IPS-20b (cell line): ENCODE data around the gene CNFN.

Experiments used
- H3K27ac ChIP-seq: one replicate; pipeline ENCODE4 v1.5.1; 2013; ENCODE audit warnings: low read length
- H3K27me3 ChIP-seq: 2 replicates; pipeline ENCODE4 v1.6.1; 2013; ENCODE audit warnings: mild to moderate bottlenecking, low read length, inconsistent platforms; ENCODE audit not compliant: insufficient read depth
- H3K36me3 ChIP-seq: 2 replicates; pipeline ENCODE4 v1.6.1; 2013; ENCODE audit warnings: low read depth, mild to moderate bottlenecking, inconsistent platforms, low read length, moderate library complexity; ENCODE audit not compliant: insufficient read depth
- H3K4me1 ChIP-seq: 2 replicates; pipeline ENCODE4 v1.6.1; 2013; ENCODE audit warnings: mild to moderate bottlenecking, control low read depth, inconsistent platforms, low read length, moderate library complexity; ENCODE audit not compliant: insufficient read depth
- H3K4me3 ChIP-seq: 2 replicates; pipeline ENCODE4 v1.5.1; 2013; ENCODE audit warnings: mild to moderate bottlenecking, low read length, inconsistent platforms
- H3K9ac ChIP-seq: 2 replicates; pipeline ENCODE4 v1.6.1; 2013; ENCODE audit warnings: low read depth, mild to moderate bottlenecking, inconsistent platforms, low read length, moderate library complexity
- H3K9me3 ChIP-seq: 2 replicates; pipeline ENCODE4 v1.6.1; 2013; ENCODE audit warnings: mild to moderate bottlenecking, low read depth, low read length, inconsistent platforms; ENCODE audit not compliant: insufficient read depth

The CNFN gene

DNA sequence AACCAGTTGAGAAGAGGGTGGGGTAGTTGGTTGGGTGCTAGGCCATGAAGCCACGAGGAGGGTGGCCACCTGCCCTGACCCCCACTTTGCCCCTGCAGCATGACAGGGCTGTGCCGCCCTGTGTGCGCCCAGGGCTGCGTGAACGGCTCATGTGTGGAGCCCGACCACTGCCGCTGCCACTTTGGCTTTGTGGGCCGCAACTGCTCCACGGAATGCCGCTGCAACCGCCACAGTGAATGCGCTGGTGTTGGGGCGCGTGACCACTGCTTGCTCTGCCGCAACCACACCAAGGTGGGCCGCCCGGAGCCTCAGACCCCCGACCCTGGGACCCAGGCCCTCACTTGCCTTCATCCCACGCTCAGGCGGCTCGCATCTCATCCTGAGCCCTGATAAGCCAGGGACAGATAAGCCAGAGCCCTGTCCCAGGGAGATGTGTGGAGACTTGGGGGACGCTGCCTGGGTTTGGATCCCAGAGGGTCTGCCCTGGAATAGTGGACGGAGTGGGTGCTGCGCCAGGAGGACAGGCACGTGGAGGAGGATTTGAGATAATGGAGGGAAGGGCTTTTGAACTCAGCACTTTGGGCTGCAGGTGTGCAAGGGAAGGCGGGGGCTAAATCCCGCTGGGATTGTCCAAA lies 20.5 kb downstream of the CNFN start:
- H3K9me3 ChIP-seq, result no peaks in the 10 kb centered on the region; the same call in 1 of the 2 replicates
- H3K27ac ChIP-seq, result no peak overlapping the region
- H3K4me3 ChIP-seq, result no peak overlapping the region
- peak overlapping the region; percentile 23; the same call in 1 of the 2 replicates for H3K9ac ChIP-seq
- no peaks in the 10 kb centered on the region for H3K27me3 ChIP-seq
- peaks cover 8% of the 10 kb centered on the region; the same call in 1 of the 2 replicates for H3K36me3 ChIP-seq
- peaks cover 4% of the 10 kb centered on the region; the same call in 1 of the 2 replicates for H3K4me1 ChIP-seq

DNA sequence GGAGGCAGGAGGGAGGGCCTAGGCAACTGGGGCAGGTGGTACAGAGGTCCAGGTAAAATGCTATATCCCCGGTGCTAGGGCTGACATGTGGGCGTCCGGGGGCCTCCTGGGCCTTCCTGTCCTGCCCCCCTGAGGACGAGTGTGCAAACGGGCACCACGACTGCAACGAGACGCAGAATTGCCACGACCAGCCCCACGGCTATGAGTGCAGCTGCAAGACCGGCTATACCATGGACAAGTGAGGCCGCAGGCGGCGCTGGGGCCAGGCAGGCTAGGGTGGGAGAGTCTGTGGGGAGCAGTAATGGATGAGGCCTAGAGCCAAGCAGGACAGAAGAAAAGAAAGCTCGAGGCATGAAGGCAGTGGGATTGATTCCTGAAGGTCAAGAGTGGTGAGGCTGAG lies 21.3 kb downstream of the CNFN start:
- H3K9ac ChIP-seq, result no peak overlapping the region
- no peak overlapping the region for H3K4me3 ChIP-seq
- H3K4me1 ChIP-seq, result peaks cover 4% of the 10 kb centered on the region; the same call in 1 of the 2 replicates

DNA sequence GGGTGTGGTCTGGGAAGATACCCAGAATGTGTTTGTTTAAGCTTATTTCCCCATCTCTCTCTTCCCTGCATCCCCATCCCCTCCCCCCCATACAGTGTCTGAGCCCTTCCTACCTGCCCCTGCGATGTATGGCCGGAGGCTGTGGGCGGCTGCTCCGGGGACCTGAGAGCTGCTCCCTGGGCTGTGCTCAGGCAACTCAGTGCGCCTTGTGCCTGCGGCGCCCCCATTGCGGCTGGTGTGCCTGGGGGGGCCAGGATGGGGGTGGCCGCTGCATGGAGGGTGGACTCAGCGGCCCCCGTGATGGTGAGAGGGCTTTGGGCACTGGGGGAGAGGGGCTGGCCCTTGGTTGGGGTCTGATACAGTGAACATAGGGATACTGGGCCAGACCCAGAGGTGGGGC lies 21.7 kb downstream of the CNFN start:
- Histone ChIP-seq H3K27ac (no peak overlapping the region), H3K4me3 (no peak overlapping the region), H3K9me3 (peaks cover 7% of the 10 kb centered on the region)

More for the DNA sequence above, 21.3 kb downstream of the CNFN start:
- Histone ChIP-seq H3K27me3 (no peaks in the 10 kb centered on the region), H3K27ac (no peak overlapping the region), H3K36me3 (peaks cover 14% of the 10 kb centered on the region), H3K9me3 (peaks cover 5% of the 10 kb centered on the region)

DNA sequence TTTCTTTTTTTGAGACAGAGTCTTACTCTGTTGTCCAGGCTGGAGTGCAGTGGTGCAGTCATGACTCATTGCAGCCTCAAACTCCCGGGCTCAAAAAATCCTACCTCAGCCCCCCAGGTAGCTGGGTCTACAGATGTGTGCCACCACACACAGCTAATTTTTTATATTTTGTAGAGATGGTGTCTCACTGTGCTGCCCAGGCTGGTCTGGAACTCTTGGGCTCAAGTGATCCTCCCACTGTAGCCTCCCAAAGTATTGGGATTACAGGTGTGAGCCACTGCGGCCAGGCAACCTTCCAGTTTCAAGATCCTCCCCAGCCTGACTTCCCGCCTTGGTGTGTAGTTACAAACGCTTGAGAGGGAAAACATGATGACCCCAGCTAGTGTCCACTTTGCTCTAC lies 22.2 kb downstream of the CNFN start:
- Histone ChIP-seq H3K27me3 (no peaks in the 10 kb centered on the region), H3K36me3 (peaks cover 20% of the 10 kb centered on the region), H3K9me3 (peaks cover 7% of the 10 kb centered on the region), H3K27ac (no peak overlapping the region), H3K4me3 (no peak overlapping the region), H3K9ac (no peak overlapping the region), H3K4me1 (peaks cover 4% of the 10 kb centered on the region; the same call in 1 of the 2 replicates)

More for the DNA sequence above, 21.7 kb downstream of the CNFN start:
- Histone ChIP-seq H3K36me3 (peaks cover 16% of the 10 kb centered on the region), H3K27me3 (no peaks in the 10 kb centered on the region), H3K9ac (no peak overlapping the region), H3K4me1 (peaks cover 4% of the 10 kb centered on the region; the same call in 1 of the 2 replicates)

DNA sequence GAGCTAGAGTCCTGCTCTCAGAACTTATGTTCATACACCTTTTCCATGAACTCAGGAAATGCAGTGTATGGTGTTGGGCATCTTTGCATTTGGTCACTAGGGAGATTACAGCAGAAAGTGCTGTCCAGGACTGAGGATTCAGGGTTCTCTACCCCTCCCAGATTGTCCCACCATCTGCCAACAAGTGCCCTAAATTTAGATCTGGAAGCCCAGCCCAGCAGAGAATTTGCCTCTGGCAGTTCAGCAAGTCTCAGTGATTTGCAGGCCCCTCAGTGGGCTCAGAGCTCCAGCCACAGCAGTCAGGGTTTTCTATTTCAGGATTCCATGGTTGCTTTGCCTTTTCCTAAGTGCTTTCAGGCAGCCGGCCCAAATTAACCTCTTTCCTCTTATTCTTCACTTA lies 23.4 kb downstream of the CNFN start:
- Histone ChIP-seq H3K4me3 (no peak overlapping the region), H3K36me3 (peaks cover 21% of the 10 kb centered on the region), H3K4me1 (peaks cover 4% of the 10 kb centered on the region; the same call in 1 of the 2 replicates), H3K27ac (no peak overlapping the region), H3K27me3 (no peaks in the 10 kb centered on the region), H3K9me3 (peaks cover 7% of the 10 kb centered on the region), H3K9ac (no peak overlapping the region)

DNA sequence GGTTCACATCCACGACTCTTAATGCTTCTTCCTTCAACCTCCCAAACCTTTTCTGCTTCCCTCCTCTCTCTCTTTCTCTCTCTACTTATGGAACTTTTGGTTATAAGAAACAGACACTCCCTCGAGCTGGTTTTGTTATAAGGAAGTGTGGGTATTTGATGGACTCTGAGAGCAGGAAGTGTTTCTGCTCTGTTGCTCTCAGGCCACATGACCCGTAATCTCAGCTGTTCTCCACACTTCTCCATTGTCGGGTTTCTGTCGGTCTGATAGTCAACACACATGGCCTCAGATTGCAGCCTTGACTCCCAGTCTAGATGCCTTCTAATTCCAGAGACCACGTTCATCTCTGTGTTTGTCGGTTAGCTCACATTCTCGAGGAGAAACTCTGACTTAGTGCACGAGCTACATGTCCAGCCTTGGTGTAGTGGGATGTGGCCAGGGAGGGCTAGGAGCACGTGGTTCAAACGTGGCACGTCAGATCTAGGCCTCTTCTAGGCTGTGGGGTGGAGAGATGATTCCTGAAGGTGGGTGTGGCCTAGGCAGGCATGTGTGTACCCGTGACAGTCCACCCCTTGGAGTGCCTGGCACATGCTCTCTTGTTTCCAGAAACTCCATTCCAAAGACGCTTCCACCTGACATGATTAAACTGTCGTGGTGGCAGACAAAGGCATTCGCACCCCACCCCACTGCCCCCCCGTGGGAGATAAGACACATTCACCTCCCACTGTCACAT lies 26.3 kb downstream of the CNFN start:
- Histone ChIP-seq H3K27ac (no peak overlapping the region), H3K4me3 (no peak overlapping the region), H3K4me1 (no peaks in the 10 kb centered on the region), H3K9ac (no peak overlapping the region), H3K27me3 (no peaks in the 10 kb centered on the region), H3K36me3 (peaks cover 17% of the 10 kb centered on the region), H3K9me3 (peaks cover 7% of the 10 kb centered on the region)

DNA sequence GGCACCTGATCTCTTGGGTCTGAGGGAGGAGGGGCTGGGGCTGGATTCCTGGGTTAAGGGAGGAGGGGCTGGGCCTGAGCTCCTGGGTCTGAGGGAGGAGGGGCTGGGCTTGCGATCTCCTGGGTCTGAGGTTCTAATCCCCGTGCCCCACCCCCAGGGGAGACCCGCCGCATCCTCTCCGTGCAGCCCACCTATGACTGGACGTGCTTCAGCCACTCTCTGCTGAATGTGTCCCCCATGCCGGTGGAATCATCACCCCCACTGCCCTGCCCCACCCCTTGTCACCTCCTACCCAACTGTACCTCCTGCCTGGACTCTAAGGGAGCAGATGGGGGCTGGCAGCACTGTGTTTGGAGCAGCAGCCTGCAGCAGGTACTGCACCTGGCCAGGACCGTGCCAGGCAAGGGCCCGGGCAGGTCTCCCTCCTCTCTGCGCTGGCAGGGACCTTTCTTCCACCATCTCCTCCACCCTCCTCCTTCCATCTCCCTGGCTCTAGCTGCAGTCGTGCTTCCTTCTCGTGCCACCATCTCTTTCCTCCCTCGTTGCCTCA lies 27.1 kb downstream of the CNFN start:
- Histone ChIP-seq H3K4me3 (no peak overlapping the region), H3K27me3 (no peaks in the 10 kb centered on the region), H3K4me1 (no peaks in the 10 kb centered on the region), H3K9ac (no peak overlapping the region), H3K36me3 (peaks cover 17% of the 10 kb centered on the region), H3K9me3 (peaks cover 7% of the 10 kb centered on the region), H3K27ac (no peak overlapping the region)

DNA sequence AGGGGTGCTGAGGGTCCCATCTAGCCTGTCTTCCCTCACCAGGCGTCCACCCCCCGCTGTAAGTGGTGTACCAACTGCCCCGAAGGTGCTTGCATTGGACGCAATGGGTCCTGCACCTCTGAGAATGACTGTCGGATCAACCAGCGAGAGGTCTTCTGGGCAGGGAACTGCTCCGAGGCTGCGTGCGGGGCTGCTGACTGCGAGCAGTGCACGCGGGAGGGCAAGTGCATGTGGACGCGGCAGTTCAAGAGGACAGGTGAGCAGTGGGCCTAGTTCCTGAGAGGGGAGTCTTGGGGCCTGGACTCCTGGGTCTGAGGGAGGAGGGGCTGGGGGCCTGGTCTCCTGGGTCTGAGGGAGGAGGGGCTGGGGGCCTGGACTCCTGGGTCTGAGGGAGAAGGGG lies 27.8 kb downstream of the CNFN start:
- Histone ChIP-seq H3K27me3 (no peaks in the 10 kb centered on the region), H3K9ac (no peak overlapping the region), H3K4me3 (no peak overlapping the region), H3K4me1 (no peaks in the 10 kb centered on the region), H3K36me3 (peaks cover 17% of the 10 kb centered on the region), H3K27ac (no peak overlapping the region), H3K9me3 (peaks cover 7% of the 10 kb centered on the region; the same call in 1 of the 2 replicates)

DNA sequence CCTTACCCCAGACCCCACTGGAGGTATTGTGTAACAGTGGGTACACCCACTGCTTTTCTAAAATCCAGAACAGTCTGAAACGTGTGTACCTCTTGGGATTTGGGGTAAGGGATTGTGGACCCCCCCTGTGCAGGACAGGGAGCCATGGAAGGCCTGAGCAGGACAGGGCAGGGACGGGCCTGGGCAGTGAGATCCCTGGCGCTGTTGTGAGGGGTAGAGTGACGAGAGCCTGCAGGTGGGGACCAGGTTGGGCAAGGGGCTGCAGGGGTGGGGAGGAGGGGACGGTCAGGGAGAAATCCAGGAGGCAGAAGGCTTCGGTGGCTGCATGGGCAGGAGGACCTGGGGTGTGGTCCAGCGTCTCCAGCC lies 28.6 kb downstream of the CNFN start:
- H3K27me3 ChIP-seq, result no peaks in the 10 kb centered on the region
- H3K36me3 ChIP-seq, result peaks cover 24% of the 10 kb centered on the region
- H3K4me3 ChIP-seq, result no peak overlapping the region
- H3K9ac ChIP-seq, result no peak overlapping the region
- no peaks in the 10 kb centered on the region for H3K4me1 ChIP-seq
- H3K27ac ChIP-seq, result no peak overlapping the region
- peaks cover 7% of the 10 kb centered on the region; the same call in 1 of the 2 replicates for H3K9me3 ChIP-seq

DNA sequence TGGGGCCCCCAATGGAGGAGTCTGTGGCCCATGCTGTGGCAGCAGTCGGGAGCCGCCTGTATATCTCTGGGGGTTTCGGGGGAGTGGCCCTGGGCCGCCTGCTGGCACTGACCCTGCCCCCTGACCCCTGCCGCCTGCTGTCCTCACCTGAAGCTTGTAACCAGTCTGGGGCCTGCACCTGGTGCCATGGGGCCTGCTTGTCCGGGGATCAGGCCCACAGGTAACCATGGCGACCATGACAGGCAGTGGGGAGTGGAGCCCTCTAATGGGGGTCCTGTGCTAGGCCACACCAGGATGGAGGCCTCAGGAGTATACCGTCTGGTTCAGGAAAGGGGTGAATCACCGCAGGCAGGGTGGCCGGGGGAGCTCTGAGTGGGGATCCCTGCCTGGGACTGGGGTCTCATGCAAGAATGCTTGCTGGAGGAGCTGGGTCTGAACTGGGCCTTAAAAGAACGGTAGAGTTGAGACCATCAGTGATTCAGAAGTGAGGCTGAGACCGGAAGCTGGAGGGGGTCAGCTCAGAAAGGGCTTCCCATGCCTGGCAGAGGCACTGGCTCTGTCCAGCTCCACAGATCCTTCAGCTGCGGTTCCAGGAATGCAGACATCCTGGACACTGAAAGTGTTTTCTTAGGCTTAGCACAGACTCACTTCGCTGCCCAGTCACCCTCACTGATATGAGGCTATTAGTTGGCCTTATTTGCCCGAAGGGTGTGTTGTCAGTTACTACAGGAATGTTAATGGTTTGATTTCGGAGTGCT lies 29.1 kb downstream of the CNFN start:
- no peak overlapping the region for H3K4me3 ChIP-seq
- peaks cover 30% of the 10 kb centered on the region for H3K36me3 ChIP-seq
- H3K9me3 ChIP-seq, result peaks cover 7% of the 10 kb centered on the region; the same call in 1 of the 2 replicates
- H3K27ac ChIP-seq, result no peak overlapping the region
- H3K4me1 ChIP-seq, result no peaks in the 10 kb centered on the region
- H3K27me3 ChIP-seq, result no peaks in the 10 kb centered on the region
- H3K9ac ChIP-seq, result no peak overlapping the region

DNA sequence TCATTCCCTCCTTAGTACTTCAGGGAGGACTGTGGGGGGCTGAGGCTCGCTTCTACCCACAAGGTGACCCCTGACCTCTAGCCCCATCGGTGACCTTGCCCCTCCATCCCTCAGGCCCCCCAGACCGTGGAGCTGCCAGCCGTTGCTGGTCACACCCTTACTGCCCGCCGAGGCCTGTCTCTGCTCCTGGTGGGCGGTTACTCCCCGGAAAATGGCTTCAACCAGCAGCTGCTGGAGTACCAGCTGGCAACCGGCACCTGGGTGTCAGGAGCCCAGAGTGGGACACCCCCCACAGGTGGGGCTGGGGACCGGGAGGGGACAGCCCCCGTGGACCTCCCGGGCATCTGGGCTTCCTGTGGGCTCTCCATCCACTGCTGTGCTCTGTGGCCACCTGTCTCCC lies 32.8 kb downstream of the CNFN start:
- Histone ChIP-seq H3K36me3 (peaks cover 18% of the 10 kb centered on the region), H3K27me3 (no peaks in the 10 kb centered on the region), H3K27ac (no peak overlapping the region), H3K9me3 (no peaks in the 10 kb centered on the region), H3K9ac (no peak overlapping the region), H3K4me3 (no peak overlapping the region), H3K4me1 (no peaks in the 10 kb centered on the region)
